ENCODE data around the gene ELF5. TPM values are rescaled to one million over a fixed set of nuclear protein-coding genes. Genes with fewer than 3 reads are reported as not detected.

The ELF5 gene
- total and polyA plus RNA-seq, 10 of the 15 experiments (the other 5 are each of a cell fraction or from before 2014, with no cell fraction given) = not detected

DNA sequence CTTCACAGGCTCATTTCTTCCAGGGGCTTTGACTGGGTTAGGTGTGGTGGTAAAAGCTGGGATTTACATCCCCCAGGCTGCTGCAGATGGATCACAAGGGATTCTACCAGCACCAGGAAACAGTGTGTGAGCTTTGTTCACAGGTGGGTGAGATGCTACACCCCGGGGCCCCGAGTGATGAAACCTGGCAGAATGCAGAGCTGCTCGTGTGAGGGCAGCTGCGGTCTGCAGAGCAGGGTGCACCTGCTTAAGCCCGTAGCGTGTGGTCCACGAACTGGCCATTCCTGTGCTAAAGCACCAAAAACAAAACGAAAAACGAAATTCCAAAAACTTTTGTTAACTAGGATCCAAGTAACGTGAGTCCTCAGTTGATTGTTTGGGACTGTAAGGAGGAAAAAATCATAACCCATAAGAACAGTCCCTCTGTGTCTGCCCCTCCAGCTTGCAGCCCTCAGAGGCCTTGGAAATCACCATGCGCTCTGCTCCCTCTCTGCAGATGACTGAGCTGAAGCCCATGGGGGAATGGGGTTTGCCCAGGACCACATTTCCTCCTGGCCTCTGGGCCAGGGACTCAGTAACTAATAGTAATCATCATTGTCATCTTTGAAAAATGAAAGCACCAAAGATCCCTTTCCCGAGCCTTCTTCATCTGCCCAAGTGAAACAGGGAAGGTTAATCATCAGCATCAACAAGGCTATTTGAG, 24.6 kb downstream of the ELF5 start:
- peak; percentile 70 for ATAC-seq
- no peaks in the 10 kb centered on the region for H3K36me3 ChIP-seq (ENCODE audit: control insufficient read depth in 2 of 2, insufficient read depth in 2 of 2, low read length in 1 of 2)
- H3K4me3 ChIP-seq = no peak overlapping the region
- no TSS peak for BruUV-seq (replicated peaks)
- peaks cover 4% of the 10 kb centered on the region; the same call in 1 of the 2 replicates for H3K4me1 ChIP-seq (ENCODE audit: control insufficient read depth, insufficient read depth, low read length)
- no peaks in the 10 kb centered on the region for H3K79me2 ChIP-seq (ENCODE audit: control insufficient read depth, insufficient read depth, low read length)
- H3K27me3 ChIP-seq (replicated peaks in 1 of 2; ENCODE audit: control insufficient read depth in 2 of 2, insufficient read depth in 2 of 2, low read length in 1 of 2) = no peaks in the 10 kb centered on the region; a peak in 1 of 4 replicates
- WGBS (ENCODE audit: insufficient coverage, insufficient replicate concordance, low lambda C conversion rate, missing lambda C conversion rate) = 1% methylated on average over 12 of the region's 12 CpGs
- CTCF ChIA-PET = interaction anchor here (0.5 to 10.5 kb wide), 9 partner anchors 9 to 632 kb away, joined by 3 to 177 read pairs (median 3); no protein-coding TSS in a partner anchor
- SMC1A ChIA-PET (ENCODE audit: uncharacterized antibody, unreplicated experiment) = interaction anchor here (0.9 to 4.6 kb wide), 9 partner anchors 9 to 310 kb away, joined by 3 to 17 read pairs (median 4); partner anchors contain the start of gene CAT
- no peak overlapping the region for H2AFZ ChIP-seq (ENCODE audit: control insufficient read depth, low read depth, low read length)
- H4K20me1 ChIP-seq (ENCODE audit: control insufficient read depth, insufficient read depth) = no peaks in the 10 kb centered on the region
- in situ Hi-C loops (cut with MboI) (loop anchor here (25.0 kb wide), 1 partner anchor 327 kb away; no protein-coding TSS in a partner anchor), intact Hi-C loops (cut with micrococcal nuclease; ENCODE audit: unreplicated experiment) (no loop called here)
- H3K27ac ChIP-seq (ENCODE audit: control insufficient read depth, insufficient read depth) = no peak overlapping the region
- no peak for FAIRE-seq
- RAD21 ChIA-PET (ENCODE audit: unreplicated experiment) = interaction anchor here (0.8 to 1.4 kb wide), 4 partner anchors 20 to 492 kb away, joined by 3 to 8 read pairs (median 3); no protein-coding TSS in a partner anchor
- no peak for TF ChIP-seq SMAD5 (IDR thresholded peaks at IDR 0.05; ENCODE audit: low read depth)
- TF ChIP-seq PAX5 (IDR thresholded peaks at IDR 0.05; ENCODE audit: borderline replicate concordance, low read depth, low read length) = no peak
- 0 out of 4 replicates have a peak, but pooled peaks of 1 of the 2 experiments have one; percentile 12 for TF ChIP-seq BHLHE40 (IDR thresholded peaks at IDR 0.05; ENCODE audit: borderline replicate concordance in 1 of 2, low read depth in 2 of 2, low read length in 1 of 2)
- 0 out of 2 replicates have a peak, but pooled peaks have one; percentile 16 for TF ChIP-seq RUNX3 (IDR thresholded peaks at IDR 0.05; ENCODE audit: low read length)
- TF ChIP-seq TAF1 (IDR thresholded peaks at IDR 0.05; ENCODE audit: borderline replicate concordance, low read depth, low read length) = no peak
- no peak for TF ChIP-seq SREBF2 (IDR thresholded peaks at IDR 0.05; ENCODE audit: low read length)
- TF ChIP-seq ESRRA (IDR thresholded peaks at IDR 0.05; ENCODE audit: low read length) = no peak
- no peak for TF ChIP-seq ZBTB40 (IDR thresholded peaks at IDR 0.05; ENCODE audit: borderline replicate concordance)
- TF ChIP-seq NFIC (IDR thresholded peaks at IDR 0.05; ENCODE audit: low read depth, low read length) = 0 out of 2 replicates have a peak, but pooled peaks have one; percentile 15
- DNase-seq (ENCODE audit: low read depth, low spot score) = no peak
- no peak overlapping the region for H3K9ac ChIP-seq (ENCODE audit: control insufficient read depth, insufficient read depth, low read length)
- POLR2A ChIA-PET = no interaction called here
- H3K9me3 ChIP-seq (replicated peaks; ENCODE audit: control insufficient read depth, insufficient read depth, low read length) = no peaks in the 10 kb centered on the region
- no peak overlapping the region for H3K4me2 ChIP-seq (ENCODE audit: control insufficient read depth, insufficient read depth)
